Measurements from ENCODE around the gene IFI27L1. TPM values are rescaled to one million over a fixed set of nuclear protein-coding genes. Genes with fewer than 3 reads are reported as not detected.
A peak's percentile ranks its signal among the peaks of the same experiment; 100 is the strongest.

IFI27L1 gene
- total RNA-seq, 4 donors from 2014 or later, result 3.4 to 9.3 (median 7.4) TPM

GRCh38 chr14:94110552-94111181 lies 29.6 kb downstream of the IFI27L1 start, which contains the start of gene IFI27:
Gene IFI27 (plus strand): TSS chr14:94110736.
- WGBS, 2 donors (ENCODE audit: low coverage in 1 of 2), result 33 to 57% methylated on average over 5 to 7 of the region's 14 CpGs
- H3K4me1 ChIP-seq, result peaks cover 0 to 31% (median 17%) of the 10 kb centered on the region in 3 donors
- H3K4me3 ChIP-seq, result peak within 1 kb of the TSS; percentile 8 to 49
- peaks cover under 1% of the 10 kb centered on the region for H3K27me3 ChIP-seq
- peak; percentile 71 for ATAC-seq
- no peaks in the 10 kb centered on the region for H3K36me3 ChIP-seq
- peak; percentile 85 for TF ChIP-seq POLR2AphosphoS5 (IDR thresholded peaks at IDR 0.05)
- TF ChIP-seq POLR2A (IDR thresholded peaks at IDR 0.05), result peak in 1 of 2 donors; percentile 37
- TF ChIP-seq EP300 (IDR thresholded peaks at IDR 0.05), result no peak
- no peaks in the 10 kb centered on the region for H3K9me3 ChIP-seq
- H3K27ac ChIP-seq, result peak within 1 kb of the TSS; percentile 9 to 84 (median 79)

- no peak for ATAC-seq
- Histone ChIP-seq H3K27me3 (peaks cover 4% of the 10 kb centered on the region), H3K9me3 (no peaks in the 10 kb centered on the region), H3K27ac (peak overlapping the region in 3 of 4 donors; percentile 78 to 84 (median 80)), H3K36me3 (no peaks in the 10 kb centered on the region), H3K4me3 (peak overlapping the region; percentile 8 to 49), H3K4me1 (peaks cover 0 to 32% (median 17%) of the 10 kb centered on the region in 3 donors)
- 72 to 80% methylated on average over 6 to 10 of the region's 20 CpGs for WGBS, 2 donors (ENCODE audit: low coverage in 1 of 2)
- TF ChIP-seq POLR2A (IDR thresholded peaks at IDR 0.05) (no peak), EP300 (IDR thresholded peaks at IDR 0.05) (no peak), CTCF (IDR thresholded peaks at IDR 0.05) (no peak), POLR2AphosphoS5 (IDR thresholded peaks at IDR 0.05) (no peak)
Measured at GRCh38 chr14:94111276-94112095, 30.4 kb downstream of the IFI27L1 start.

- peak overlapping the region in 3 of 4 donors; percentile 78 to 84 (median 80) for H3K27ac ChIP-seq
- ATAC-seq, result no peak
- H3K27me3 ChIP-seq, result peaks cover 4% of the 10 kb centered on the region
- no peaks in the 10 kb centered on the region for H3K36me3 ChIP-seq
- TF ChIP-seq EP300 (IDR thresholded peaks at IDR 0.05) (no peak), POLR2AphosphoS5 (IDR thresholded peaks at IDR 0.05) (no peak)
- H3K4me1 ChIP-seq, result peaks cover 0 to 32% (median 17%) of the 10 kb centered on the region in 3 donors
- no peaks in the 10 kb centered on the region for H3K9me3 ChIP-seq
- H3K4me3 ChIP-seq, result peak overlapping the region in 1 of 2 donors; percentile 49
- WGBS, 2 donors (ENCODE audit: low coverage in 1 of 2), result 92 to 94% methylated on average over 2 to 3 of the region's 6 CpGs
Measured at GRCh38 chr14:94112513-94113063, 31.5 kb downstream of the IFI27L1 start.

GRCh38 chr14:94113073-94113472 lies 32.0 kb downstream of the IFI27L1 start:
- H3K4me1 ChIP-seq, result peaks cover 0 to 32% (median 17%) of the 10 kb centered on the region in 3 donors
- H3K36me3 ChIP-seq, result no peaks in the 10 kb centered on the region
- H3K27me3 ChIP-seq, result peaks cover 4% of the 10 kb centered on the region
- no peaks in the 10 kb centered on the region for H3K9me3 ChIP-seq
- TF ChIP-seq POLR2AphosphoS5 (IDR thresholded peaks at IDR 0.05) (no peak), CTCF (IDR thresholded peaks at IDR 0.05) (no peak), EP300 (IDR thresholded peaks at IDR 0.05) (no peak), POLR2A (IDR thresholded peaks at IDR 0.05) (no peak)
- peak overlapping the region in 3 of 4 donors; percentile 78 to 84 (median 80) for H3K27ac ChIP-seq
- no peak for ATAC-seq
- peak overlapping the region in 1 of 2 donors; percentile 49 for H3K4me3 ChIP-seq
- WGBS, 2 donors (ENCODE audit: low coverage in 1 of 2), result 56 to 60% methylated on average over 1 of the region's 7 CpGs

- ATAC-seq, result no peak
- Histone ChIP-seq H3K36me3 (no peaks in the 10 kb centered on the region), H3K4me1 (peaks cover 0 to 32% (median 17%) of the 10 kb centered on the region in 3 donors), H3K27ac (peak overlapping the region in 3 of 4 donors; percentile 78 to 84 (median 80)), H3K9me3 (no peaks in the 10 kb centered on the region), H3K4me3 (peak overlapping the region in 1 of 2 donors; percentile 49), H3K27me3 (peaks cover 4% of the 10 kb centered on the region)
- no peak for TF ChIP-seq CTCF (IDR thresholded peaks at IDR 0.05)
- no peak for TF ChIP-seq POLR2AphosphoS5 (IDR thresholded peaks at IDR 0.05)
- TF ChIP-seq EP300 (IDR thresholded peaks at IDR 0.05), result no peak
- TF ChIP-seq POLR2A (IDR thresholded peaks at IDR 0.05), result no peak
- WGBS, 2 donors (ENCODE audit: low coverage in 1 of 2), result 50% methylated on average over 2 of the region's 6 CpGs
Measured at GRCh38 chr14:94113490-94113889, 32.4 kb downstream of the IFI27L1 start.
